Endothelial cell of umbilical vein (primary cell): ENCODE data around the gene TANGO2.

Experiments
- MYC ChIP-seq: IDR thresholded peaks from one replicate; pipeline ENCODE4 v1.6.1; 2011; ENCODE audit warnings: mild to moderate bottlenecking, low read depth, low read length
- POLR2A ChIP-seq: IDR thresholded peaks from 2 replicates; pipeline ENCODE4 v1.6.1; 2012; ENCODE audit warnings: low read depth, mild to moderate bottlenecking, control low read depth, low read length
- TF ChIP-seq, protein P1 (sequence below), 2 donors: IDR thresholded peaks; 1 replicate in 1 of 2; 2 replicates in 1 of 2; pipeline ENCODE4 v1.5.1; 2011; ENCODE audit warnings: low read length in 2 of 2, mild to moderate bottlenecking in 2 of 2, moderate library complexity in 2 of 2, control low read depth in 1 of 2, inconsistent platforms in 1 of 2, low read depth in 1 of 2; ENCODE audit not compliant: insufficient read depth in 1 of 2; ENCODE audit errors: extremely low read depth in 1 of 2

DNA sequence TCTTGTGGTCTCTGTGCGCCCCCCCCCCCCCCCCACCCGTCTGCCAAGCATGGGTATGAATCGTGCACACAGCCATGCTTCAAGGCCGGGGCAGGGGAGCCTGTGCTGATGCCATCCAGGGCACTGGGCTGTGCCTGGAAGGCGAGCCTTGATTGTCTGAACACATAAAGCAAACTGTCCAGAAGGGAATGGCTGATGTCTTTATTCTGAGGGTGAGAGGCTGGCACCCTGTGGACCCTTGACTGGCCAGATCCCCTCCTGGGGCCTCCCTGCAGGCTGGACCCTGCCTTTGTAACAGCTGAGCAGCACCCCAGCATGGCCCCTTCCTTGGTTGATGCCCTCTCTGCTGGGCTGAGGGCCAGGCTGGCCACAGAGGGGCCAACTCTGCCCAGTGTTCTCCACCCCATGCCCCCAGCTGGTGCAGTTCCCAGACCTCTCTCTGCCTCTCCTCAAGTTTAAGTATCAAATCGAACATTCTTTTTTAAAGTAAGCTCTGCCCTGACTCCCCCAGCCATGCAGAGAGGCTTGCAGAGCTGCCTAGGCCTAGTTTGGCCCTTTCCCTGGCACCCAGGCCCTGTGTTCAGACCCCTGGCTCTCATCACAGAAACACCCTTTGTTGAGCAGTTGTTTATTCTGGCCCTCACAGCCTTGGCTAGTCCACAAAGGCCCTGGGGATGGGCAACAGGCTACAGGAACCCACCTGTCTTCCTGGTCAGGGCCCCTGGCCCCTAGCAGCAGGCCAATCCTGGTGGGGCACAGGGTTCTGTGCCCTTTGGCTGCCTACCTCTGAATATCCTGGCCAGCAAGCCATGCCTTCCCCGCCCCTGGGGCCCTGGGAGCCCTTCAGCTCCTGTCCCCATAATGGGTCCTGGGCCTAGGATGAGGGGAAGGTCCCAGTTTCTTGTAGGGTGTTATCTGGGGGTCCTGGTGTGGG, 91.0 kb downstream of the TANGO2 start:
- TF ChIP-seq, protein P1, sequence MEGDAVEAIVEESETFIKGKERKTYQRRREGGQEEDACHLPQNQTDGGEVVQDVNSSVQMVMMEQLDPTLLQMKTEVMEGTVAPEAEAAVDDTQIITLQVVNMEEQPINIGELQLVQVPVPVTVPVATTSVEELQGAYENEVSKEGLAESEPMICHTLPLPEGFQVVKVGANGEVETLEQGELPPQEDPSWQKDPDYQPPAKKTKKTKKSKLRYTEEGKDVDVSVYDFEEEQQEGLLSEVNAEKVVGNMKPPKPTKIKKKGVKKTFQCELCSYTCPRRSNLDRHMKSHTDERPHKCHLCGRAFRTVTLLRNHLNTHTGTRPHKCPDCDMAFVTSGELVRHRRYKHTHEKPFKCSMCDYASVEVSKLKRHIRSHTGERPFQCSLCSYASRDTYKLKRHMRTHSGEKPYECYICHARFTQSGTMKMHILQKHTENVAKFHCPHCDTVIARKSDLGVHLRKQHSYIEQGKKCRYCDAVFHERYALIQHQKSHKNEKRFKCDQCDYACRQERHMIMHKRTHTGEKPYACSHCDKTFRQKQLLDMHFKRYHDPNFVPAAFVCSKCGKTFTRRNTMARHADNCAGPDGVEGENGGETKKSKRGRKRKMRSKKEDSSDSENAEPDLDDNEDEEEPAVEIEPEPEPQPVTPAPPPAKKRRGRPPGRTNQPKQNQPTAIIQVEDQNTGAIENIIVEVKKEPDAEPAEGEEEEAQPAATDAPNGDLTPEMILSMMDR (IDR thresholded peaks at IDR 0.05; ENCODE audit: extremely low read depth in 1 of 2, insufficient read depth in 1 of 2, low read depth in 1 of 2, low read length in 2 of 2), result no peak
- TF ChIP-seq POLR2A (no peak), MYC (no peak)
